Measurements from ENCODE around the gene SCN4B.

SCN4B gene

DNA sequence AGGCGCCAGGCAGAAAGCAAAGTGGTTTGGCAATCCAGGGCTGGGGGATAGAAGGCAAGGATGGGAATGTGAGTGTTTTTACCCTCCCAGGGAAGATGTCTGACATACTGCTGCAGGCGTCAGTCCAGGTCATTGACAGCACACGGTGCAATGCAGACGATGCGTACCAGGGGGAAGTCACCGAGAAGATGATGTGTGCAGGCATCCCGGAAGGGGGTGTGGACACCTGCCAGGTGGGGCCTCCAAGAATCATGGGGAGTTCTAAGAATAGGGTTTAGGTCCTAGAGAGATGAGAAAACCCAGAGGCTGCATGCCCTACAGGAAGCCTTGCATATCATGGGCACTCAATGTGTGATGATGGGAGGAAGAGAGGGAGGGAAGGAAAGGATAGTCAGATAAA, 37.6 kb downstream of the SCN4B start:
- Histone ChIP-seq H3K27me3 (ENCODE audit: control insufficient read depth, insufficient read depth, low read length) (no peaks in the 10 kb centered on the region), H3K4me3 (ENCODE audit: low read length) (no peak overlapping the region), H3K36me3 (ENCODE audit: control insufficient read depth, insufficient read depth, low read length) (peaks cover 14% of the 10 kb centered on the region), H3K4me1 (ENCODE audit: control insufficient read depth, insufficient read depth, low read length) (peaks cover 6% of the 10 kb centered on the region), H3K9ac (ENCODE audit: low read length) (no peak overlapping the region), H3K9me3 (ENCODE audit: control insufficient read depth, low read length) (no peaks in the 10 kb centered on the region)

GRCh38 chr11:118114266-118114665, 38.4 kb downstream of the SCN4B start:
- Histone ChIP-seq H3K4me3 (ENCODE audit: low read length) (no peak overlapping the region), H3K9me3 (ENCODE audit: control insufficient read depth, low read length) (no peaks in the 10 kb centered on the region), H3K36me3 (ENCODE audit: control insufficient read depth, insufficient read depth, low read length) (peaks cover 14% of the 10 kb centered on the region), H3K9ac (ENCODE audit: low read length) (no peak overlapping the region), H3K27me3 (ENCODE audit: control insufficient read depth, insufficient read depth, low read length) (no peaks in the 10 kb centered on the region), H3K4me1 (ENCODE audit: control insufficient read depth, insufficient read depth, low read length) (peaks cover 6% of the 10 kb centered on the region)

DNA sequence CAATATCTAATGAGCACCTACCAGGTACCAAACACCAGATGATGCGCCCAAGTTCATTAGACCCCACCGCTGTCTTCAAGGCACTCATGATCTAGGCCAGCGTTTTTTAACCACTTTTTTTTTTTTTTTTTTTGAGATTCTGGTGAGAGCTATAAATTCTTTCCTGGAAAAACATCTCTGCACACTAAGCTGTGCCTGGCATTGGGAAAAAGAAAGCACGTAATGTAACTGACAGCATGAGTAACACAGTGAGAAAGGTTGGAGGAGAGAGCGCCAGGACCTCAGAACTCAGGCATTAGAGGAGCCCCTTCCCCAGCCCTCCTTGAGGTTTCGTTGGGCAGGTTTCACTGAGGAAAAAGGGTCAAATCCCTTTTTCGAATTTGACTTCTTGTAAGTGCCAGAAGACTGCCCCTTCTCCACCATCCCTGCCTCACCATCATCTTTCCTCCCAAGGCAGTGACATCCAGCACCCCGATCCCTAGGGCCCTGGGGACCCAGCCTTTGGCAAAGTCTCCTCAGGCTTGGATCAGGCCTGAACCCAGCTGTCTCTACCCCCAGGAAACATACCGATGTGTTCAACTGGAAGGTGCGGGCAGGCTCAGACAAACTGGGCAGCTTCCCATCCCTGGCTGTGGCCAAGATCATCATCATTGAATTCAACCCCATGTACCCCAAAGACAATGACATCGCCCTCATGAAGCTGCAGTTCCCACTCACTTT, 39.8 kb downstream of the SCN4B start:
- Histone ChIP-seq H3K9ac (ENCODE audit: low read length) (no peak overlapping the region), H3K4me1 (ENCODE audit: control insufficient read depth, insufficient read depth, low read length) (peaks cover 6% of the 10 kb centered on the region), H3K4me3 (ENCODE audit: low read length) (no peak overlapping the region), H3K27me3 (ENCODE audit: control insufficient read depth, insufficient read depth, low read length) (no peaks in the 10 kb centered on the region), H3K36me3 (ENCODE audit: control insufficient read depth, insufficient read depth, low read length) (peaks cover 6% of the 10 kb centered on the region), H3K9me3 (ENCODE audit: control insufficient read depth, low read length) (no peaks in the 10 kb centered on the region)

GRCh38 chr11:118111744-118112035, 40.9 kb downstream of the SCN4B start:
- Histone ChIP-seq H3K36me3 (ENCODE audit: control insufficient read depth, insufficient read depth, low read length) (no peaks in the 10 kb centered on the region), H3K9me3 (ENCODE audit: control insufficient read depth, low read length) (no peaks in the 10 kb centered on the region), H3K4me3 (ENCODE audit: low read length) (no peak overlapping the region), H3K27me3 (ENCODE audit: control insufficient read depth, insufficient read depth, low read length) (no peaks in the 10 kb centered on the region), H3K4me1 (ENCODE audit: control insufficient read depth, insufficient read depth, low read length) (peaks cover 6% of the 10 kb centered on the region), H3K9ac (ENCODE audit: low read length) (peak overlapping the region; percentile 7)

GRCh38 chr11:118111019-118111743, 41.4 kb downstream of the SCN4B start:
- peak overlapping the region; percentile 7 for H3K9ac ChIP-seq (ENCODE audit: low read length)
- no peaks in the 10 kb centered on the region for H3K9me3 ChIP-seq (ENCODE audit: control insufficient read depth, low read length)
- H3K27me3 ChIP-seq (ENCODE audit: control insufficient read depth, insufficient read depth, low read length): no peaks in the 10 kb centered on the region
- peaks cover 6% of the 10 kb centered on the region for H3K4me1 ChIP-seq (ENCODE audit: control insufficient read depth, insufficient read depth, low read length)
- no peak overlapping the region for H3K4me3 ChIP-seq (ENCODE audit: low read length)
- no peaks in the 10 kb centered on the region for H3K36me3 ChIP-seq (ENCODE audit: control insufficient read depth, insufficient read depth, low read length)

- peaks cover 6% of the 10 kb centered on the region for H3K4me1 ChIP-seq (ENCODE audit: control insufficient read depth, insufficient read depth, low read length)
- no peak overlapping the region for H3K9ac ChIP-seq (ENCODE audit: low read length)
- H3K36me3 ChIP-seq (ENCODE audit: control insufficient read depth, insufficient read depth, low read length): no peaks in the 10 kb centered on the region
- no peaks in the 10 kb centered on the region for H3K27me3 ChIP-seq (ENCODE audit: control insufficient read depth, insufficient read depth, low read length)
- no peaks in the 10 kb centered on the region for H3K9me3 ChIP-seq (ENCODE audit: control insufficient read depth, low read length)
- H3K4me3 ChIP-seq (ENCODE audit: low read length): no peak overlapping the region
These were observed 43.4 kb downstream of the SCN4B start for GRCh38 chr11:118109231-118109630.

GRCh38 chr11:118108513-118108912, 44.1 kb downstream of the SCN4B start:
- no peaks in the 10 kb centered on the region for H3K9me3 ChIP-seq (ENCODE audit: control insufficient read depth, low read length)
- no peak overlapping the region for H3K9ac ChIP-seq (ENCODE audit: low read length)
- H3K36me3 ChIP-seq (ENCODE audit: control insufficient read depth, insufficient read depth, low read length): no peaks in the 10 kb centered on the region
- H3K4me3 ChIP-seq (ENCODE audit: low read length): no peak overlapping the region
- no peaks in the 10 kb centered on the region for H3K27me3 ChIP-seq (ENCODE audit: control insufficient read depth, insufficient read depth, low read length)
- H3K4me1 ChIP-seq (ENCODE audit: control insufficient read depth, insufficient read depth, low read length): peaks cover 6% of the 10 kb centered on the region

- H3K4me1 ChIP-seq (ENCODE audit: control insufficient read depth, insufficient read depth, low read length): peaks cover 6% of the 10 kb centered on the region
- H3K4me3 ChIP-seq (ENCODE audit: low read length): no peak overlapping the region
- H3K27me3 ChIP-seq (ENCODE audit: control insufficient read depth, insufficient read depth, low read length): no peaks in the 10 kb centered on the region
- H3K9me3 ChIP-seq (ENCODE audit: control insufficient read depth, low read length): no peaks in the 10 kb centered on the region
- H3K36me3 ChIP-seq (ENCODE audit: control insufficient read depth, insufficient read depth, low read length): no peaks in the 10 kb centered on the region
- no peak overlapping the region for H3K9ac ChIP-seq (ENCODE audit: low read length)
These were observed 45.8 kb downstream of the SCN4B start for GRCh38 chr11:118106789-118107335.

GRCh38 chr11:118105657-118106305, 46.8 kb downstream of the SCN4B start:
- H3K9me3 ChIP-seq (ENCODE audit: control insufficient read depth, low read length): no peaks in the 10 kb centered on the region
- no peaks in the 10 kb centered on the region for H3K36me3 ChIP-seq (ENCODE audit: control insufficient read depth, insufficient read depth, low read length)

GRCh38 chr11:118104491-118104890, 48.1 kb downstream of the SCN4B start:
- Histone ChIP-seq H3K4me3 (ENCODE audit: low read length) (no peak overlapping the region), H3K9me3 (ENCODE audit: control insufficient read depth, low read length) (no peaks in the 10 kb centered on the region), H3K36me3 (ENCODE audit: control insufficient read depth, insufficient read depth, low read length) (peaks cover 6% of the 10 kb centered on the region), H3K4me1 (ENCODE audit: control insufficient read depth, insufficient read depth, low read length) (no peaks in the 10 kb centered on the region), H3K9ac (ENCODE audit: low read length) (no peak overlapping the region), H3K27me3 (ENCODE audit: control insufficient read depth, insufficient read depth, low read length) (no peaks in the 10 kb centered on the region)

More at GRCh38 chr11:118105657-118106305, 46.8 kb downstream of the SCN4B start:
- Histone ChIP-seq H3K4me3 (ENCODE audit: low read length) (no peak overlapping the region), H3K27me3 (ENCODE audit: control insufficient read depth, insufficient read depth, low read length) (no peaks in the 10 kb centered on the region), H3K9ac (ENCODE audit: low read length) (no peak overlapping the region), H3K4me1 (ENCODE audit: control insufficient read depth, insufficient read depth, low read length) (peaks cover 1% of the 10 kb centered on the region)

GRCh38 chr11:118102721-118103261, 49.8 kb downstream of the SCN4B start:
- no peaks in the 10 kb centered on the region for H3K27me3 ChIP-seq (ENCODE audit: control insufficient read depth, insufficient read depth, low read length)
- no peaks in the 10 kb centered on the region for H3K9me3 ChIP-seq (ENCODE audit: control insufficient read depth, low read length)
- H3K36me3 ChIP-seq (ENCODE audit: control insufficient read depth, insufficient read depth, low read length): peaks cover 6% of the 10 kb centered on the region
- no peak overlapping the region for H3K9ac ChIP-seq (ENCODE audit: low read length)
- H3K4me3 ChIP-seq (ENCODE audit: low read length): no peak overlapping the region
- H3K4me1 ChIP-seq (ENCODE audit: control insufficient read depth, insufficient read depth, low read length): no peaks in the 10 kb centered on the region
